ENCODE measurements around the gene RHCG.

RHCG gene

DNA sequence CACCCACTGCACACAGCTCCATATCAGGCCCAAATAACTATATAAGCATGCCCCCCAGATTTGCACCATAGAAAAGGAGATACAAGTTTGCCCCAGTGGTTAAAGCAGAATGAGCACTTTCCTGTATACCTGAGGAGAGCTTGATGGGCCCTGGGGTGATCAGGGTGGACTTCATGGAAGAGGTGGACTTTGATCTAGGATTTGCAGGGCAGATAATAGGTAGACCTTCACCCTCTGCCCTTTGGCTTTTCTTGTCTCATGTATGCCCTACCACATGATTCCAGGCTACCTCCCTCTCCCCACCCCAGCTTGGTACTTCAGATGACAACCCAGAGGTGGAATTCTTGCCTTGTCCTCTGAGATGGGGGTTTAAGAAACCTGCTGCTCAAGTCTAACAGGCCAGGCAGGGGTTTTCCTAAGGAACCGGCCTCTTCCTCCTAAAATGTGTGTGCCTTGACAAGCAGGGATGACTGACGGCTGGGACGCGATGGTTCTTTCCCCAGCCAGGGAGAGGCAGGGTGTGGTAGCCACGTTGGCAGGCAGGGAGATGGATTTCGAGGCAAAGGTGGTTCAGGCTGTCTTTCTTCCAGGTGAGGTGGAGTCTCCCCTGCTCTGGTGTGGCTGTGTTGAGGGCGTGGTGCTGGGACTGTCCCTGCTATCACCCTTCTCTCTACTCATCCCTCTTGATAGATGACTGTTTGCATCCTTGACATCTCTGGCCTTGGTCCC, 6.6 kb upstream of the RHCG start:
- no peak for DNase-seq (ENCODE audit: low spot score)

DNA sequence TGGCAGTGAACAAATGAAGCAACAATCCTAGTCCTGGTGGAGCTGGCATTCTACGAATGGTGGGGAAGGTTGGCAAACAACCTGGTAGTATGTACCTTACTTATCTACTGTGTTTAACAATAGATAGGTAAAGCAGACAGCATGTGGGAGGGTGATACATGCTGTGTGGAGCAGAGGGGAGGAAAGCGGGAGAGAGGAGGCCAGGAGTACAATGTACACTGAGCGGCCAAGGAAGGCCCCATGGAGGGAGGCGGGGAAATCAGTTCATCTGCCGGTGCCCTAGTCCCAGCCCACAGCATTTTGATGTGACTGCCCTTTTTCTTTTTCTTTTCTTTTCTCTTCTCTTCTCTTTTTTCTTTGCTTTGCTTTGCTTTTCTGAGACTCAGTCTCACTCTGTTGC, 5.3 kb upstream of the RHCG start:
- no peak for DNase-seq (ENCODE audit: low spot score)

DNA sequence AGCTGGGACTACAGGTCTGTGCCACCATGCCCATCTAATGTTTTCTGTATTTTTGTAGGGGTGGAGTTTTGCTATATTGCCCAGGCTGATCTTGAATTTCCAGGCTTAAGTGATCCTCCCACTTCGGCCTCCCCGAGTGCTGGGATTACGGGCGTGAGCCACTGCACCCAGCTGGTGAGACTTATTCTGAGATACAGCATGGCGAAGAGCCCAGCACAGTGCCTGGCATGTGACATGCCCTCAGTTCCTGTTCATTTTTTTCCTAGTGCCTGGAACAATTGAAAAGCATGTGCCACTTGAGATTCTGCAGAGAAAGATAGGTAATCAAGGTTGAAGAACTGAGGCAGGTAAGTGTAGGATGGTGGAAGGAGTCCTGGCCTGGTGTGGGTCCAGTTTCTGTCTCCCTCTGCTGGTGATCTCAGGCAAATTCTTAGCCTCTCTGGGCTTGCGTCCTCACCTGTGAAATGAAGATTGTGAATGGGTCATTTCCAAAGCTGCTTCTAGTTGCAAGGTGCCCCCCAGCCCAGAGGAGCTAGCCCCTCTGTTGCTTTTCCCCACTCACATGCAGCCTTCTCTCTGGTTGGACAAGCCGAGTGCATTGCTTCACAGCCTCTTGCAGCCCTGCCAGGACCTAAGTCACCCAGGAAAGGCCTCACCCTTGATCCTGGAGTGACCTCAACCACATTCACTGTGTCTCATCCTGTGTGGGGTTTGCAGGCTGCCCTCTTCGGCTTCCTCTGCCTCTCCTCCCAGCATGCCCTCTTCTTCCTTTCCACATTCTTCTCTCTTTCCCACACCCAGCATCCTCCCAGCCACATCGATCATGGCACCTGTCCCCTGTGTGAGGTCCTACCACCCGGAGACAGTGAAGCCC, 4.3 kb upstream of the RHCG start:
- no peak for DNase-seq (ENCODE audit: low spot score)

DNA sequence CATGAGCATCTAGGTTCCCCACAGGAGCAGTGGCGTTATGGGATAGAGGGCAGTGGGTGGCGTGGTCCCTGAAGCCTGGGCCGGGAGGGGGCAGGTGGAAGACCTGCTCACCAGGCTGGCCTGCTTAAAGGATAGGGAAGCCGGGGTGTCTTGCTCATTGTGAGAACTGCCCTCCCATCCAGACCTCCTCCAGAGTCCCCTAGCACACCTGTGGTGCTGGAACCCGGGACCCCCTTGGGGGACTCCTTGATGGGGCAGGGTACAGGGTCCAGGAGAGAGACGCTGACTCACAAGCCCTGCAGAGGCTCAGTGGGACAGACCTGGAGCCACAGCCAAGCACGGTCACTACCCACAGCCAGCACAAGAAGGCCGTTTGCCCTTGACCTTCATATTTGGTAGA, 2.8 kb upstream of the RHCG start:
- DNase-seq (ENCODE audit: low spot score), result no peak

DNA sequence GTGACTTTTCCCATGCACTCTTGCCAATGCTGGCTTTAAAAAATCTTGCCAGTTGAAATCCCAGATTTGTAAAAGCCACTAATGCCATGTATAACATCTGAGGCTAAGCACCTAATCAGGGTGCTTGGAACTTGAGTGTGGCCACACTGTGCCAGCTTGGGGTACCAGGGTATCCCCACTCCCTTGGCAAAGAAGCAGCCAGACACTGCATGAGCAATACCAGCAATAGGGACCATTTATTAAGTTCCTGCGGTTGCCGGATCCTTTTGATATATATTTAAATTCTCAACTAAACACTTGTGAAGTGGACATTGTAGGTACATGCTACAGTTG, 2.2 kb upstream of the RHCG start:
- DNase-seq (ENCODE audit: low spot score), result no peak

DNA sequence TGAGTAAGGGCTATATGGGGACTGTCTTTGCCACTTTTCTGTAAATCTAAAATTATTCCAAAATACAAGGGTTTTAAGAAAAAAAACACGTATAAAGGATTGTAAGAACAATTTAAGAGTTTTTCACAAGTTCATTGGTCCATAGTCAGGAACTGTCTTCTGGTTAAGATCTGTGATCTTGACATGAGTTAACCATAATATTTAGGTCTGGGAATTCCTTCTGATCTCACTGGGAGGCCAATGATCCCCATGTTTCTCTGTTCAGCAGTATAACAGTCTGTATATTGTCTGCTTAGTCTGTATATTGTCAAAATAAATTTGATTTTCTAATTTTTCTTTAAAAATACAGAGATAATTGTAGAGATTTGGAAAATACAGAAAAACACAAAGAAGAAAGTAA, 848 bp upstream of the RHCG start:
- DNase-seq (ENCODE audit: low spot score), result no peak

DNA sequence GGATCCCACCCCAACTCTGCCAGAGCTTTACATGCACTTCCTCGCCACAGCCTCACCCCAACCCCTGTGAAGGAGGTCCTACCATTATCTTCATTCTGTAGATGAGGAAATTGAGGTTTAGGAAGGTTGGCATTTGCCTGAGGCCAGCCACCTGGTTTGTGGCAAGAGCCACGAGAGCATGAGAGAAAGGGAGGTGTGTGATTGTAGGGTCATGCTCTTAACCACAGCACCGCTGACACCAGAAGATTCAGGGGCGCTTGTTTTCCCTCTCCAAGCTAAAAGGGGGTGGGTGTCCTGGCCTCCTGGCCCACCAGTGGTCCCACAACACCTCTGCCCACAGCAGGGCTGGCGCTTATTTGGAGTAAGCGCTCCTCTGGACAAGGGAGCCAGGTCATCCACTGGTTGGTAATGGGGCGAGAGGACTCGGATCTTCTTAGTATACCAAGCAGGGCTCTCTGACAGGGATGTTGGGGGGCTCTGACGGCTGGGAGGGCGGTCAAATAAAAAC, 691 bp downstream of the RHCG start:
- DNase-seq (ENCODE audit: low spot score), result no peak

DNA sequence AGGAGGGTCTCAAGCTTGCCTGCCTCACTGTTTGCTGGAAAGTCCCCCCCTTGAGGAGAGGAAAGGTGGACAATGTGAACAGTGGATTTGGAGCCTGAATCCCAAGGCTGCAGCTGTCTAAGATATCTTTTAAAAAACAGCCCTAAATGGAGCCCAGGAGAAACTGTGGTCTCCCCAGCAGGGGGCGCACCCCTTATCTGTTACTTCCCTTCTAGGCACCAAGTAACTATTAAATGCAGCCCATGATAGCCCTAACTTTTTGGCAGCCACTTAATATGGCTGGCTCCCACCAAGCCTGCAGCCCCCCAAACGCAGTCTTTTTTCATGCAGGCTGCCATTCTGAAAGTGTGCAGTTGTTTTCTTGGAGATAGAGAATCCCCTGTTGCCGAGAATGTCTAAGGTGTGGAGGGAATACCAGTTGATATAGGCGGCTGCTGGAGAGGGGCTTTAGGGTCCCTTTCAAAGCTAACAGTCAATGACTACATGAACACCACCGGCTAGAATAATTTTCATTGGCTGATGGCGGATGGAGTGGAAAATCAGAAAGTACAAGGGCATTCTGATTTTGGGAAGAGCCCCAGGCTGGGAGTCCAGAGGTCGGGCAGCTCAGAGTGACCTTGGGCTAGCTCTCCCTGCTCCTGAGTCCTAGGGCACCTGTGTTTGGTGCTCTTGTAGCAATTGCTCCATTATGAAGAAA, 1.3 kb downstream of the RHCG start:
- no peak for DNase-seq (ENCODE audit: low spot score)

DNA sequence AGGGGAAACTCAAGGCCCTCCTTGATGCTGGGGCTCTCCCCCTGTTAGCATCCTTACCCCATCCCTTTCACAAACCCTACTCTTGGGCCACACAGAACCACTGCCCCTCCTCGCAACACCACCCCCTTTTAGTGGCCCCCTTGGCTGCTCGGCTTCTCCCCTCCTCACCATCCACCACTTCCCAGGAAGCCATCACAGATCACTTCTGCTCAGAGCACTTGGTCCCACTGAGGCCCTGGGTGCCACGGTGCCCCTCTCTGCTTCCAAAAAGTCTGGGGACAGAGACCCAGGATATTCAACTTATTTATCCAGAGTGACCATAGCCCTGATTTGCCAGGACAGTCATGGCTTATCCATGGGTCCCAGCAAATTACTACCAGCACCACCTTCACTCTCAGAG, 2.4 kb downstream of the RHCG start:
- no peak for DNase-seq (ENCODE audit: low spot score)

DNA sequence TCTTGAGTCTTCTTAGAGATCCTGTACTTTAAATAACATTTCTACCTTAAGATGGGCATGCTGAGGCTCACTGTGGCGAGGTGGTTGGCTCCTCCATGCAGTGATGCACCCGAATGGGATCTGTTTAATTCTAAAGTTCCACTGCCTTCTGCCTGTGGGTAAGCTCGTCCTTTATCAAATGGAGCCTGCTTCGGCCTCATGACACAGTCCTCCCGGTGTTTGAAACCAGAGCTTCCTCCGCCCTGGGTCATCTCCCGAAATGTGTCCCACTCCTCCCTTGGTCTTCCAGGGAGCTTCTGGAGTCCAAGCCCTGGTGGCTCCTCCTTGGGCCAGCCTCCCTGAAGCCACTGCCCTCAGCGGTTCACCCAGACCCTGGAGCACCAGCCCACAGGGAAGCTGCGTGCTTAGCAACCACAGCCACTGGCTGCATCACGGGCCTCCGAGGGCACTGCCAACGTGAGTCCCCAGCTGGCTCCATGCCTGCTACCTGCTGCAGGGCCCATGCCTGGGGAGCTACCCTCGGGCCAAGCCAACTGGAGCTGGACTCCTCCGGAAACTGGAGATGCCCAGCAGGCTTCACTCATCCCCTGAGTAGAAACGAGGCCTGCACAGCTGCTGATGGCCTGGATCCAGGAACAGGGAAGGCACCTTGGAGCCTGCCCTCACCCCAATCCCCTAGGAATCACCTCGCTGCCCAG, 3.3 kb downstream of the RHCG start:
- DNase-seq (ENCODE audit: low spot score), result no peak

DNA sequence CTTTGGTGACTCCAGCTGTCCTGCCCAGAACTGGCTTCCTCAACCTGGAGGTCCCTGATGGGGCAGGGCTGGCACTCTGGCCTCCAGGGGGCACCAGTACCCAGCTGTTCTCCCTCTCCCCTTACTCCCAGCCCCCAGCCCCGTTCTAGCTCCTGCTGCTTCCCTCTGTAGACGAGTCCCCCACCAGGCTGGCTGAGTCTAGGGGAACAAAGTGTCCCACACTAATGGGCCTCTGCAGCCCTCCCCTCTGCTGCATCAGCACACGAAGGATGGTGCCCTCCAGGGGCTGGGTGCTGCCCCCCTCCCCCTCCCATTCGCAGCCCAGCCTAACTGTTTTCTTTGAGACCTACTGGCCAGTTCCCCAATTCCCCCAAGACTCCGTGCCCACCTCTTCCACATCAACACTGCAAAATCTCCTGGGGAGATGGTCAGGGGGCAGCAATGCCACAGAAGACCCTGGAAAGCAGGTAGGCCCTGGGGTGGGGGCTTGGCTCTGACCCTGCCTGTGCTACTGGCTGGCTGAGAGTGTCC, 4.2 kb downstream of the RHCG start:
- DNase-seq (ENCODE audit: low spot score), result peak; percentile 12

DNA sequence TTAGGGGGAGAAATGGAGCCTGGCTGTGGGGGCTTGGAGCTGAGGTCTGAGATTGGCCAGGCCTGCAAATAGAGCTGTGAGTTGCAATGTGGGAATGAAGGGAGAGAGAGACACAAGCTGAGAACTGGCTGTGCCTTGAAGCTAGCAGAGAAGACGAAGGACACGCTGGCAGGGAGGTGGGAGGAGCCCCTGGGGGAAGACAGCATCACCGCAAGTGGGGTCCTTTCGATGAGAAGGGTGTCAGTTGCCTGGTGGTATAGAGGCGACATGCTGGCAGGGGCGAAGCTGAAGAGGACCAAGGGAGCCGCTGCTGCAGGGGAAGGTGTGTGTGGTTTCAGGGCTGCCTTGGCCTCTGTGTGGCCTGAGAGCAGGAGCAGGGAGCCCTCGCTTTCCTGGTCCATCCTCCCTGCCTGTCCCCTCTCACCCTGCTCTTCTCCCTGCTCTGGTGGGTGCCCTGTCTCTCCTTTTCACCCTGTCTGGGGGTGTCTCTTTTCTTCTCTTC, 5.5 kb downstream of the RHCG start:
- no peak for DNase-seq (ENCODE audit: low spot score)

DNA sequence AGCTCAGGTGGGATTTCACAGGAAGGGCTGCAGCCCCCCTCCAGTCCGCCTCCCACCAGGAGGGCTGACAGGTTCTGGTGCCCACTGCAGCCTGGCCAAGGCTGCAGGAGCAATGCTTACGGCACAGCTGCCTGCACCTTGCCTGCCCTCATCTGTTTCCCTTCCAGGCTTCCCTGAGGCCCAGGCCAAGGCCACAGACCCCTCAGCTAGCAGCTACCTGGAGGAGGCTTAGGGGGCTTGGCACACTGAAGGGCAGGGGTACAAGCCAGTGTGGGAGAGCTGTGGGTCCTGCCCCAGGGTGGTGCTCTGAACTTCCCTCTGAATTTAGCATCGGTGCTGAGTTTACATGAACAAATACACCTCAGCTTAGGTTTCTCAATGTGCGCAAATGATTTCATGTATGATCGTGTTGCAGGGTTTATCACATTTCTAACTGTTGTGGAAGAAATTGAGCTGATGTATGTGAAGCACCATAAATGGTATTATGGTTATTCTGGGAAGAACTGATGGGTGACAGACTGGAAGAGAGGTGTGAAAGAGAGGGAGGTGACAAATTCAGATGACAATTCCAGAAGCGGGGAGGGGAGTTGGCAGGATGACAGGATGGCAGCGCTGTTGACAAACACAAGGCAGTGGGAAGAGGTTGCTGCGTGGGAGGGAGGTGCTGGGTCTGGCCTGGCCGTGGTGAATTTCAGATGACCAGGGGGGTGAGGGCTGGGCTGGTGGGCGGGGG, 6.1 kb downstream of the RHCG start:
- no peak for DNase-seq (ENCODE audit: low spot score)

DNA sequence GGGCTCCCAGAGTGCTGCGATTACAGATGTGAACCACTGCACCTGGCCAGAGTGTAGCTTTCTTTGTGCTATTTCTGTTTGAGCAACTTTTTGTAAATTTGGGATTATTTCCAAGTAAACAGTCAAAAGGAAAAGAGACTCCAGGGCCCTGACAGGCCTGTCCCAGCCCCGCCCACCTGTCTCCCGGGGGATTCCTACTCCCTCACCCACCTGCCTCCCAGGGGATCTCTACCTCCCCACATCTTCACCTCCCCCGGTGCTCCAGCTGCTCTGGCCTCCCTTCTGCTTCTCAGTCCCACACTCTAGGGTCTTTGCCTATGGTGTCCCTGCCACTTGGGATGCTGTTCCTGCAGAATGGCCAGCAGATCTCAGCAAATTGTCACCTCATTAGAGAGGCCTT, 7.0 kb downstream of the RHCG start:
- no peak for DNase-seq (ENCODE audit: low spot score)

DNA sequence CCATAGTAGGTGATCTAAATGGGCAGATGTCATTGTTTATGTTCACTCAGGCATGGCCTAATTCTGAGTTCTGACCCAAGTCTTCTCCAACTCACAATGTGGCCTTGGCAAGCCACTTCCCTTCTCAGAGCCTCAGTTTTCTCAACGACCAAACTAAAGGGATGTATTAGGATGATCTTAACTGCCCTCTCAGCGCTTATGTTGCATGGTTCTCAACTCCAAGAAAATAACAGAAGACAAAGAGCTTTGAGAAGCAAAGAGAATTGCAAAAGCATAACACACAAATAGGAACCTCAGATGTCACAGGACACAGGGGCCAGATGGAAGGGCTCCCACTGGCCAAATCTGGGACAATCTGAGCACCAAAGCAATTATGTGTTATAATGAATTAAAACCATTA, 8.6 kb downstream of the RHCG start:
- DNase-seq (ENCODE audit: low spot score), result no peak

DNA sequence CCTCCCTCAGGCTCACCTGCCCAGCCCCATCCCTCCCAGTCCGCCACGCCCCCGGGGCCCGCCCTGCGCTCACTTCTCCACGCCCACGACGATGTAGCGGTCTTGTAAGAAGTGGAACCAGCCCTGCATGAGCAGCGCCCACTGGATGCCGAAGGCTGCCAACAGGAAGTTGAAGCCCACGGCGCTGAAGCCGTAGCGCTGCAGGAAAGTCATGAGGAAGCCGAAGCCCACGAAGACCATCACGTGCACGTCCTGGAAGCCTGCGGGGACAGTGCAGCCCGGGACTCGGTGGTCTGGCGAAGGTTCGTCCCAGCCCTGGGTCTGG, 9.7 kb downstream of the RHCG start:
- DNase-seq (ENCODE audit: low spot score), result no peak

DNA sequence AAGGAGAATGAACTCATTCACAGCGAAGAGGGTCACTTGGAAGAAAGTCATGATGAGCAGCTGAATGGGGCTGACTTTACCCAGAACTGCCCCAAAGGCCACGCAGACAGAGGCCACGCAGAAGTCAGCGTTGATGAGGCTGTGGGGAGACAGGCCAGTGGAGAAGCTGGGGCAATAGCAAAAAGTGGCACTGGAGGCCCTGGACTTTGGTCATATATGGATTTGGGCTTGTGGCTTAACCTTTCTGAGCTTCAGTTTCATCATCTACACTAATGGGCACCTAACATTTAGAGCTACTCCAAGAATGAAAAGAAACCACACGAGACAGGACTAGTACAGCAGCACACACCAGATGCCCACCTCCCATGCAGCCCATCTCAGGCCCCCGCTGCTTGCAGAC, 13.3 kb downstream of the RHCG start:
- no peak for DNase-seq (ENCODE audit: low spot score)

DNA sequence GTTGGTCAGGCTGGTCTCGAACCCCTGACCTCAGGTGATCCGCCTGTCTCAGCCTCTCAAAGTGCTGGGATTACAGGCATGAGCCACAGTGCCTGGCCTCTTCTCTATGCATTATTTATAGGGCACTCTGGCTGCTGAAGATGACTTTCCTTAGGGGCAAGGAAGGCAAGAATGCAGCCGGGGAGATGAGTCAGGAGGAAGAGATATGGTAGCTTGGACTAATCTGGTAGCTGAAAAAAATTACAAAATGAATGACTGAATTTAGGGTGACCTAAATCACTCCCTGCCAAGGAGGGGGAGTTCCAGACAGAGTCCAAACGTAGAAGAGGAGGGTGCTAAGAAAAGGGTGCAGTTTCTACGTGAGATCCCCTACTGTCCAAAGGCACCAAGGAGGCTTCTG, 14.2 kb downstream of the RHCG start:
- DNase-seq (ENCODE audit: low spot score), result no peak

DNA sequence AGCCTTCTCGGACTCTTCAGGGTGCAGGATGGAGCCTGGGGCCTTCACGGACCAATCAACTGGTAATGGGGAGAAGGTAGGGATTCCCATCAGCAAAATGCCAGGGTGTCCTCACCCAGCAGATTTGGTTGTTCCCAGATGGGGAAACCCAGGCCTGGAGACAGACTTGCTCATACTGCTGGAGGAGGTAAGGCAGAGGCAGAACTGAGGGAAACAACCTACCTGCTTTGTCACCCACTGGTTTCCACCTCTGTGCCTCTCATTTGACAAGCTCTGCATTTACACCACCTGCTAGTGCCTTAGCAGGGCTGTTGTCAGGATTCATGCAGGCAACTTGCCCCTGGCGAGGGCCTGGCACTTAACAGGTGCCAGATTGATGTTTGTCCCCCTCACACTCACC, 15.9 kb downstream of the RHCG start:
- no peak for DNase-seq (ENCODE audit: low spot score)

DNA sequence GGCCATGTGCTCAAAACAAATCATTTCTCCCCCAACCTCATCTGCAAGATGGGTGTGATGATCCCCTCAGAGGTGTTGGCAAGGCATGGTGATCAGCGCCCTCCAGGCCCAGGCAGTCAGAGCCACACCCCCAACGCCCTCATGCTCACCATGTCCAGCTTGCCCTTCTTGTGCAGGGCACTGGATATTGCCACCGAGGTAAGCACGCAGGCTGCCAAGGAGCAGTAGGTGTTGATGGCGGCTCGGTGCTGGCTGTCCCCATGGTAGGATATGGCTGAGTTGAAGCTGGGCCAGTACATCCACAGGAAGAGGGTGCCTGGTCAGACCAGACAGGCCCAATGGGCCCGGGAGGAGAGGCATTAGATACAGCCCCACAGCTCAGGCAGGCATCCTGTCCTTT, 17.2 kb downstream of the RHCG start:
- DNase-seq (ENCODE audit: low spot score), result no peak

Data from cerebellar cortex (tissue), 1 donor.